NT2/D1 (cell line): ENCODE data around the gene PDE8A.

Experiments used
- DNase-seq: peaks from one replicate; pipeline ENCODE4 v3.0.0-alpha.2; 2011; ENCODE audit warnings: low read depth, low spot score
- H3K27me3 ChIP-seq: 2 replicates; pipeline ENCODE4 v1.6.0; 2011; ENCODE audit warnings: mild to moderate bottlenecking; ENCODE audit not compliant: insufficient read length, insufficient read depth
- H3K36me3 ChIP-seq: 2 replicates; pipeline ENCODE4 v1.6.1; 2011; ENCODE audit warnings: mild to moderate bottlenecking, low read length, mixed read lengths; ENCODE audit not compliant: insufficient read depth, insufficient read length
- H3K4me1 ChIP-seq: 2 replicates; pipeline ENCODE4 v1.5.1; 2011; ENCODE audit not compliant: insufficient read depth, insufficient read length
- H3K4me3 ChIP-seq: 2 replicates; pipeline ENCODE4 v1.5.1; 2011; ENCODE audit warnings: low read depth; ENCODE audit not compliant: insufficient read length
- H3K9ac ChIP-seq: 2 replicates; pipeline ENCODE4 v1.6.0; 2011; ENCODE audit warnings: low read depth; ENCODE audit not compliant: insufficient read length
- H3K9me3 ChIP-seq: 2 replicates; pipeline ENCODE4 v1.5.1; 2011; ENCODE audit warnings: mild to moderate bottlenecking, low read length; ENCODE audit not compliant: insufficient read depth
- SUZ12 ChIP-seq: IDR thresholded peaks from 2 replicates; pipeline ENCODE4 v1.6.1; 2011; ENCODE audit not compliant: insufficient read length, insufficient read depth; ENCODE audit errors: extremely low read depth
- YY1 ChIP-seq: IDR thresholded peaks from 2 replicates; pipeline ENCODE4 v1.6.1; 2011; ENCODE audit not compliant: insufficient read length, insufficient read depth
- ZNF274 ChIP-seq: IDR thresholded peaks from 2 replicates; pipeline ENCODE4 v1.6.1; 2011; ENCODE audit warnings: mild to moderate bottlenecking, low read depth, low read length

The PDE8A gene

GRCh38 chr15:85072917-85073316 is 91.3 kb downstream of the PDE8A start:
- H3K27me3 ChIP-seq = no peaks in the 10 kb centered on the region
- H3K36me3 ChIP-seq = no peaks in the 10 kb centered on the region
- no peaks in the 10 kb centered on the region for H3K4me1 ChIP-seq
- TF ChIP-seq YY1 (no peak), ZNF274 (no peak), SUZ12 (no peak)
- no peaks in the 10 kb centered on the region for H3K9me3 ChIP-seq
- no peak for DNase-seq
- no peak overlapping the region for H3K9ac ChIP-seq
- no peak overlapping the region for H3K4me3 ChIP-seq

- Histone ChIP-seq H3K9me3 (no peaks in the 10 kb centered on the region), H3K4me1 (no peaks in the 10 kb centered on the region), H3K36me3 (no peaks in the 10 kb centered on the region), H3K9ac (no peak overlapping the region), H3K27me3 (no peaks in the 10 kb centered on the region), H3K4me3 (no peak overlapping the region)
- DNase-seq = no peak
- TF ChIP-seq SUZ12 (no peak), YY1 (no peak), ZNF274 (no peak)
Measured at GRCh38 chr15:85073556-85074194, 92.0 kb downstream of the PDE8A start.

DNA sequence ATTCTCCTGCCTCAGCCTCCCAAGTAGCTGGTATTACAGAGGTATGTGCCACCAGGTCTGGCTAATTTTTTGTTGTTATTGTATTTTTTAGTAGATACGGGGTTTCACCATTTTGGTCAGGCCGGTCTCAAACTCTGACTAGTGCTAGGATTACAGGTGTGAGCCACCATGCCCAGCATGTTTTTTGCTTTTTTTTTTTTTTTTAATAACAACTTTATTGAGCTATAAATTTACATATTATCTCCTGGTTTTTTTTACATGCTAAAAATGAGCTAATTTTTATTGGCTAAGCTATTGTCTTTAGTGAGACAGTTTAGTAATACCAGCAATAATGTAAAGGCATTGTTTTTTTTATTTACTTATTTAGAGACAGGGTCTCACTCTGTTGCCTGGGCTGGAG is 105.2 kb downstream of the PDE8A start:
- DNase-seq = no peak

GRCh38 chr15:85088300-85088699 is 106.6 kb downstream of the PDE8A start:
- Histone ChIP-seq H3K4me3 (no peak overlapping the region), H3K4me1 (no peaks in the 10 kb centered on the region), H3K27me3 (no peaks in the 10 kb centered on the region), H3K9ac (no peak overlapping the region), H3K36me3 (peaks cover 25% of the 10 kb centered on the region), H3K9me3 (no peaks in the 10 kb centered on the region)
- TF ChIP-seq SUZ12 (no peak), YY1 (no peak), ZNF274 (no peak)
- no peak for DNase-seq

More for the DNA sequence above, 105.2 kb downstream of the PDE8A start:
- H3K4me3 ChIP-seq = no peak overlapping the region
- peaks cover 13% of the 10 kb centered on the region for H3K36me3 ChIP-seq
- H3K27me3 ChIP-seq = no peaks in the 10 kb centered on the region
- H3K9me3 ChIP-seq = no peaks in the 10 kb centered on the region
- TF ChIP-seq YY1 = no peak
- TF ChIP-seq SUZ12 = no peak
- TF ChIP-seq ZNF274 = no peak
- no peak overlapping the region for H3K9ac ChIP-seq
- H3K4me1 ChIP-seq = no peaks in the 10 kb centered on the region

GRCh38 chr15:85089929-85090597 is 108.4 kb downstream of the PDE8A start:
- DNase-seq = no peak

GRCh38 chr15:85091990-85092389 is 110.3 kb downstream of the PDE8A start:
- H3K4me1 ChIP-seq = no peaks in the 10 kb centered on the region
- peaks cover 24% of the 10 kb centered on the region for H3K36me3 ChIP-seq
- no peak for DNase-seq
- no peak overlapping the region for H3K4me3 ChIP-seq
- H3K9ac ChIP-seq = no peak overlapping the region
- H3K27me3 ChIP-seq = no peaks in the 10 kb centered on the region
- TF ChIP-seq ZNF274 (no peak), SUZ12 (no peak), YY1 (no peak)
- no peaks in the 10 kb centered on the region for H3K9me3 ChIP-seq

More at GRCh38 chr15:85089929-85090597, 108.4 kb downstream of the PDE8A start:
- Histone ChIP-seq H3K4me1 (no peaks in the 10 kb centered on the region), H3K9ac (no peak overlapping the region), H3K36me3 (peaks cover 26% of the 10 kb centered on the region), H3K4me3 (no peak overlapping the region), H3K27me3 (no peaks in the 10 kb centered on the region), H3K9me3 (no peaks in the 10 kb centered on the region)
- TF ChIP-seq SUZ12 (no peak), YY1 (no peak), ZNF274 (no peak)

GRCh38 chr15:85094685-85095084 is 113.0 kb downstream of the PDE8A start:
- TF ChIP-seq ZNF274 = no peak
- no peak for TF ChIP-seq YY1
- TF ChIP-seq SUZ12 = no peak
- H3K4me1 ChIP-seq = no peaks in the 10 kb centered on the region
- no peak for DNase-seq
- H3K27me3 ChIP-seq = no peaks in the 10 kb centered on the region
- no peak overlapping the region for H3K4me3 ChIP-seq
- H3K9me3 ChIP-seq = no peaks in the 10 kb centered on the region
- no peak overlapping the region for H3K9ac ChIP-seq
- peaks cover 17% of the 10 kb centered on the region for H3K36me3 ChIP-seq
